Stimulated activated CD8-positive, alpha-beta memory T cell treated with anti-CD3 and anti-CD28 coated beads, Interleukin-7, amount 100 ng/mL, for 48 hours (primary cell): ENCODE data around the gene PTPRA.

Source experiments
- DNase-seq, 2 donors: peaks; one replicate each; pipeline ENCODE4 v3.0.0-alpha.2; 2020; ENCODE audit warnings: low read depth in 1 of 2; ENCODE audit errors: extremely low read depth in 1 of 2

Gene PTPRA

DNA sequence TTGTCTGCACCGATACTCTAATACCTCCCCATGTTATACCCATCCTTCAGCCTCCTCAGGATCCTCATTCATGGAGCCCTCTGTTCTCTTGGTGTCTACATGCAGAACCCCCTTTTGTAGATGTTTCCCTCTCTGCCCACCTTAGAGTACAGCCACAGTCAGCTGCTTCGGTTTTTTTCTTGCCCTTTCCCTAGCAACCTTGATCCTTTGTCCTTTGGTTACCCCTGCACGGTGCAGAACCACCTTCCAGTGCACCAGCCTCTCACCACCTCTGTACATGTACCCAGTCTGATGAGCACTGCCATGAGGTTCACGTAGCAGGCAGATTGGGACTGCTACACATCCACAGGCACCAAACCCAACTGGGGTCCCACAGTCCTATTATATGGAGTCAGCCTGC lies 25.5 kb upstream of the PTPRA start:
- DNase-seq: no peak

DNA sequence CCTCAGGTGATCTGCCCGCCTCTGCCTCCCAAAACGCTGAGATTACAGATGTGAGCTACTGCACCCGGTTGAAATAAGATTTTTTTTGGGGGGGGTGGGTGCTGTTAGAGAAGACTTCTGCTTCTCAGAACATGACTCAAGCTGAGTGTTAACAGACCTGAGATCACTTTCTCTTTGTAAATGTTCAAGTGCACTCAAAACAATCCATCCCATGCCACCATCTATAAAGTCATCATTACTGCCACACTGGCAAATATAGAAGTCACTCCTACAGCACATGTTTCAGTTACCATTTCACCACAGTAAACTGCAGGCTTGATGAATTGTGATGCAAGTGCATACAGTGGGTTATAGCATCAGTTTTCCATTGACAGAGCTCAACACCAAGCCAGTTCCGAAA lies 23.8 kb upstream of the PTPRA start:
- DNase-seq: no peak

DNA sequence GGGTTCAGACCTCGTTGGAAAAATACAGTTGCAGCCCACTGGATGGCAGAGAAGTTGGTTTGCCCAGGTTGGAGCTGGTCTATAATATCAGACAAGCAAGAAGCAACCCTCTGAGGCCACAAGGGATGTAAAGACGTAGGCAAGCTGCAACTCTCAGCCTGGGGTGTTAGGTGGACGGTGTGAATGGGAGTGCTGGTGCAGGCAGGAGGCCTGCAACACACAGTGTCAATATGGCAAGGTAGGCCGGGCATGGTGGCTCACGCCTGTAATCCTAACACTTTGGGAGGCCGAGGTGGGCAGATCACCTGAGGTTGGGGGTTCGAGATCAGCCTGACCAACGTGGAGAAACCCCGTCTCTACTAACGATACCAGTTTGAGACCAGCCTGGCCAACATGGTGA lies 22.2 kb upstream of the PTPRA start:
- DNase-seq: no peak

DNA sequence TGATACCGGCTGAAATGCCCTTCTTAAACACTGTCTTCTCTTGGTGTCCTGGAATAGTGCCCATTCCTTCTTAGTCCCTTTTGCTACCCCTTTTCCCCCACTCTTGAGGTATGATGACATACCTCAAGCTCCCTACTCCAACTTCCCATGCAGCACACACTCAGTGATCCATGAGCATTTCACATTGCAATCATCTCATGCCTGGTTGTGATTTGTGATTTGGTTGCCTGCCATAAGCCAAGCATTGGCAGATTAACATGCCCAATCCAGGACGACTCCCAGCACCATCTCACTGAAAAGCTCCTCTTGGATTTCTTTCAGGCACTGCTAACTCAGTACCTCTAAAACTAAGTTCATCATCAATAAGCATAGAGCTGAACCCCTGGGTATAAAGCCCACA lies 14.7 kb upstream of the PTPRA start:
- no peak for DNase-seq

DNA sequence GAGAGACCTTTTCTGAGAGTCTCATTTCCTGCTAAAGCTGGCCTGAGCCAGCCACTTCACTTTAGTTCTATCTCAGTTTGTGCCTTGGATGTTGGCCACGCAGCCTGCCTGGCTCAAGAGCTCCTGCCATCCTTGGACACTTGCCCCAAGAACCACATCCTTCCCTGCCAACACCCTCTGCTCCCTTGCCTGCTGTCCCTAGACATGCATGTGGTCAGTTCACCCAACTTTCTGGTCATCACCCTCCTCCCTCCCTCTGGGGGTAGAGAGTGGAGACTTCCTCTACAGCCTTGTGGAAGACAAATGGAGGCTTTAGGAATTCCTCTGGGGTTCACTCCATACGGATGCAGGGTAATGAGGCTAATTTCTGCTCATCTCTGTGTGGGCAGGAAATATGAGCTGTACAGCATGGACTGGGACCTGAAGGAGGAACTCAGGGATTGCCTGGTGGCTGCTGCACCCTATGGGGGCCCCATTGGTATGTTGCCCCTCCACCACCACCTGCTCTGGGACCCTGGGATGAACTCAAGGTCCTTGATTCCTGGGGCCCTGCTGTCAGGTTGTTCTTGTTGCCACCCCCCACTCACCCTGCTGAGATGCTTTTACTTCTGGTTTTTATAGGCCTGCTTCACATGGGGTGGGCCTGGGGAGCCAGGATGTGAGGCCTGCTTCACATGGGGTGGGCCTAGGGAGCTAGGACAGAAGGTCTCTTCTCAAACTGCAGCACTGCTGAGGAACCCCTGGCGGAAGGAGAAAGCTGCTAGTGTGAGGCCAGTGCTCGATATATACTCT lies 13.8 kb upstream of the PTPRA start:
- DNase-seq: no peak

DNA sequence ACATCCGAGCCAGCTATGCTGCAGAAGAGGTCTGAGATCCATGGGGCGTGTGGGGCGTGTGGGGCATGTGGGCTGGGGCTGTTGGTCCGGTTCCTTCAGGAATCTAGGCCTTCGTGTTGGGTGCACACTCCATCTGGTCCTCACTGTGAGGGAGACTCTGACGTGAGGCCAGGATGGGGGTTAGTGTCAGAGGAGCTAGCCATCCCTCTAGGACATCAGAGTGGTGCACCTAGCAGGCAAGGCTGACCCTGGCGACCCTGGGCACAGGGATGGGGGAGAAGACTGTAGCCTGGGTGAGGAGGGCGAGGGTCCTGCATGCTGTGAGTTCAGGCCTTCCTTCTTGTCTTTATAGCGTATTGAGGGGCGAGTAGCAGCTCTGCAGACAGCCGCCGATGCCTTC lies 8.7 kb upstream of the PTPRA start:
- DNase-seq: no peak

DNA sequence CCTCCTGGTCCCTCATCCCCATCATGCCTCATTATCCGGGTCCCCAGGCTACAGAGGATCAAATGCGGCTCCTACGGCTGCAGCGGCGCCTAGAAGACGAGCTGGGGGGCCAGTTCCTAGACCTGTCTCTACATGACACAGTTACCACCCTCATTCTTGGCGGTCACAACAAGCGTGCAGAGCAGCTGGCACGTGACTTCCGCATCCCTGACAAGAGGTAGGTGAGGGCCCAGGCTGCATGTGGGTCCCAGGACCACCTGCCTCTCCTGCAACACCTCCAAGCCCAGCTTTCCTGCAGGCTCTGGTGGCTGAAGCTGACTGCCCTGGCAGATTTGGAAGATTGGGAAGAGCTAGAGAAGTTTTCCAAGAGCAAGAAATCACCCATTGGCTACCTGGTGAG lies 8.2 kb upstream of the PTPRA start:
- no peak for DNase-seq

DNA sequence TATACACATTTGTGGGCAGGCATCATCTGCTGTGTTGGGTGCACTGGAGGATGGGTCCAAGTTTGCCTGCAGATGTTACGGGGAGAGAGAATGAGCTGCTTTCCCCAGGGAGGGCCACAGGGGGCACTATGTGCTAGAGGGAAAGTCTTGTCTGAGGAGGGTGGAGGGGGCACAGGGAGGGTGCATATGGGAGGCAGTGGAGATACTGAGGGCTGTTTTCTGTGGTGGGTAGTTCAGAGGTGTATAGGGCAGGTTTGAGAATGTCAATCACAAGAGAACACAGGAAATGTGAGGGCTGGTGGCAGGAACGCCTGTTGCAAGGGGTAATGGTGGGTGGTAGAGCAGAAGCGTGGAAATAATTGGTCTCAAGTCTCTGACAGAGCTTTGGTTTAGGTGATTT lies 7.7 kb upstream of the PTPRA start:
- peak in 1 of 2 donors; percentile 76 for DNase-seq

DNA sequence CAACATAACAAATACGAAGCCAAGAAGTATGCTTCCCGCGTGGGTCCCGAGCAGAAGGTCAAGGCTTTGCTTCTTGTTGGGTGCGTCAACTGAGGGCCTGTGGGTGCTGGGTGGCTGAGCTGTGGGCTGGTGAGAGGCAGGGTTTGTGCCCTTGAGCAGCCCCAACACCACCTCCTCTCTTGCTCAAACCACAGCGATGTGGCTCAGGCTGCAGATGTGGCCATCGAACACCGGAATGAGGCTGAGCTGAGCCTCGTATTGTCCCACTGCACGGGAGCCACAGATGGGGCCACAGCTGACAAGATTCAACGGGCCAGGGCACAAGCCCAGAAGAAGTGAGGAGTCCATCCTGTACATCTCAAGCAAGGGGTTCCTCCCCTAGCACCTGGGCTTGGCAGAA lies 7.0 kb upstream of the PTPRA start:
- no peak for DNase-seq

DNA sequence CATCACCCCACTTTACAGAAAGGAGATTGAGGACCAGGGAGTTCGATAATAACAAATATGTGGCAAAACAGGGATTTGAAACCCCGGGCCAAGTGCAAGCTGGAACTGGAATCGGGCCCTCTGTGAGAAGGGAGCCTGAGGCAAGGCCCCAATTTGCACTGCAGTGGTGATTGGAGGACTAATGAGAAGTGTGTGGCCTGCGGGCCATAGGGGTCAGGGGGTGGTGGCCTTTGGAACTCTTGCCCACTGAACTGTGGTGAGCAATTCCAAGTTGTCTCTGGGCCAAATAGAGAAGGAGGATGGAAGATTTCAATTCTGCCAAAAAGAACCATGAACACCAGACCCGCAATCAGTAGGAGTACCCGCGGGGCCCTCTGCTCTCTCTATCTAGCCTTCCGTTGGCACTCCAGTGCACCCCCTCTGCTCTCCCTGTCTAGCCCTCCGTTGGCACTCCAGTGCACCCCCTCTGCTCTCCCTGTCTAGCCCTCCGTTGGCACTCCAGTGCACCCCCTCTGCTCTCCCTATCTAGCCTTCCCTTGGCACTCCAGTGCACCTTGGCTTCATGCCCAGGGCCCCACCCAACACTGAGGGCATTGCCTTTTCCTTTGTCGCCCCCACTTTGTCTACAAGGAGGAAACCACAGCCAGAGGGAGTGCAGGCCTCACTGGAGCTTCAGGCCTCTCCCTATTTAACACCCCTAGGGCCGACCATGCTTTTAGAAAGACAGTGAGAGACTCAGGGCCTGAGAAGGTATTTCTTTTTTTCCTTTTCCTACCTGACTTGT lies 6.0 kb upstream of the PTPRA start:
- no peak for DNase-seq

DNA sequence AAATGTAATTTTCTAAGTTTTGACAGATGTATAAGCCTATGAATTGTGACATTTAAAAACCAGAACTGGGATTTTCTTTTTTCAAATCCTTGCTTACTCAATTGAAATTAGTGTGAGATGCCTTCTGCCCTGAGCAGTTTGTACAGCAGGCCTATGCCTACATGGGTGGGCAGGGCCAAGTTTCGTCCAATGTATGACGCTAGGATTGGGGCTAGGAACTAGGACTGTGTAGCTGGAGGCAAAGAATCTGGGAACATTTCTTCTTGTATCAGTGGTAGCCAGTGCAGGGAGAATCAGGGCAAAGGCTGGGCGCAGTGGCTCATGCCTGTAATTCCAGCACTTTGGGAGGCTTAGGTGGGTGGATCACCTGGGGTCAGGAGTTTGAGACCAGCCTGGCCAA lies 3.9 kb upstream of the PTPRA start:
- no peak for DNase-seq

DNA sequence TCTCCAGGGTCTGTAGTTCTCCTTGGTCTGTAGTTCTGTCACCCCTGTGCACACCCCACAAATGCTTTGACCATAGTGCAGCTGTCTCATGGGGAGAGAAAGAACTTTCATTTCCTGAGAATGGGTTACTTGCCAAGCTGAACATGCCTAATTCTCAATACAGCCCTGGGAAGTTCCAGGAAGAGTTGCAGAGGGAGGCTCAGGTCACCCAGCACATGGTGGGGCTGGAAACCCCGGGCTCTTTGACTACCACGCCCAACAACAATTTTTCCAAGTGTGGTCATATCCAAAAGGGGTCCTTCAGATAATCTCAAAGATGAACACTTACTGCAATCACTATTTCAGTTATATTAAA lies 2.2 kb upstream of the PTPRA start:
- no peak for DNase-seq

DNA sequence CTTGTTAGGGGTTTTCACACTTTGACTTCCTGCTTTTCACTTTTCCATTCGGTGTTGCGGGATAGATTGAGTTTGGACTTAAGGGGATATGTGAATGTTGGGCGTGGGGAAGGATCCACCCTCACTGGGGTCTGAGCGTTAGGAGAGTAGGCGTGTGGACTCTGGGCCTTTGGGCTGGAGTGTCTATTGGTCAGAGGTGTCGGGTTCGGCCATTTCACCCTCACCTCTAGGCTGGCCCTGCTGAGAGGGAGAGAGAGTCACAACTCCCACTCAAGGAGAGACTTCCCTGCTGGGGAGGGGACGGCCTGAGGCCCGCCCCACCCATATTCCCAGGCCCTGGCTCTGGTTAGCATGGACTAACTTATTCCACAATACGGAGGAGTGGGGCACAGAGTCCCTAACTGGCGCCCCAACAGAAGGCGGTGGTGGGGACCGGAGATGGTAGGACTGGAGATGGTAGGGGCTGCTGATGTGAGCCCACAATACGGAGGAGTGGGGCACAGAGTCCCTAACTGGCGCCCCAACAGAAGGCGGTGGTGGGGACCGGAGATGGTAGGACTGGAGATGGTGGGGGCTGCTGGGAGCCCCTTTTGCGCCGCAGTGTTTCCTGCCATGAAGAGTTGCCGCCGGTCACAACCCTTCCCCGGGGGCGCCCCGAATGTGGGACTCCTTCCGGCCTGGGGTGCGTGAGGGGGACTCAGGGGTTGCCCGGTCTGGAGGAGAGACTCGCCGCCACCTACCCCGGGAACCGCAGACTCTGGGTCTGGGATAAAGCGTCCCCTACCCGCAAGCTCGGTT lies 1.4 kb upstream of the PTPRA start:
- DNase-seq: peak; percentile 47 to 54

DNA sequence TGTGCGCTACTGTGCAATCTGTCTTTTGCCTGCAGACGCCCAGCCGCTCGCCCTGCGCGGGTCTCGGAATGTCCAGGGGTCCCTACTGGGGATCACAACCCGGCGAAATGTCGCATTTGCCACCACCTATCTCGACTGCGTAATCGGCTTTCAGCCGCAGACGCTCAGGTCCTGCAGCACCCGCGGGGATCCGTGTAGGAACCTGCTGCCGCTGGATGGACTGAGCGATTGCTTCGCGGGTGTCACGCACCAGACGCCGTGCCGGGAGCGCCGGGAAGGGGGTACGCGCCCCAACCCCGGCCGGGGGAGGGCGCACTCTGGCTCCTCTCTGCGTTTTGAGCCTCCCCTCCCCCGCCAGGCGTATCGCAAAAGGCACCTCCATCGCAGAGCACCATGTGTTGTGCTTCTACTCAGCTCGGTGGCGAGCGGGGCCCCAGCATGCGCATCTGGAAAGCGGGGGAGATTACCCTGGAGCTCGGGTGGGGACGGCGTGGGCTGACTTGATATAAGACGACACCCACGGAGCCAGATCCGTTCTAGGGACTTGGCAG lies 747 bp upstream of the PTPRA start:
- peak; percentile 59 to 71 for DNase-seq

DNA sequence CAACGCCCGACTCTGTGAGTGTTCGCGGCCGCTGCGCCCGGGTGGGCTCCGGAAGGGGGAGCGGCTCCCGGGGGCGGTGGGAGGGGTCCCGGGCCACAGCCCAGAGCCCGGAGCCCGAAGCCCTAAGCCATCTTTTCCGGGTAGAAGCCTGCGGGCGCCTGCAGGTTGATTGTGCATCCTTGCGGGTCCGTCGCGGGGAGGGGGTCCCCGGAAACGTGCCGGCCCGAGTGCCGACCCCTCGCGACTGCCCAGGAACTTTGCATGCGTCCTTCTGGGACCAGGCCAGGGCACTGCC lies 413 bp downstream of the PTPRA start:
- peak; percentile 41 to 60 for DNase-seq

DNA sequence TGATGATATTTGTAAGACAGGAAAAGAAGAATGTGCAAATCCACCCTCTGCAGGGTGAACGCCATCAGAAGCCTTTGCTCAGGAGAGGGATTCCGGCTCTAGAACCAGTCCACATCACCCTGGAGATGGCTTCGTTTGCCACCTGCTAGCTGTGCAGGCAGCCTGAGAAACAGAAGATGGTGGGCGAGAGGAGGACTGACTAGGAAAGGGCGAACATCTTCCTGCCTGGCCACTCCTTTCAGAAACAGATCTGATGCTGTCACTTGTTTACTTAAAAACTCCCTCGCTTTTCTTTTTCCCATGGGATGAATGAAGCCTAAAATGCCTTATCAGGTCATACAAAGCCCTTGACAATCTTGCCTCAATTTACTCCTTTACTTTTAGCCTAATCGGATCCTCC lies 1.2 kb downstream of the PTPRA start:
- DNase-seq: no peak

DNA sequence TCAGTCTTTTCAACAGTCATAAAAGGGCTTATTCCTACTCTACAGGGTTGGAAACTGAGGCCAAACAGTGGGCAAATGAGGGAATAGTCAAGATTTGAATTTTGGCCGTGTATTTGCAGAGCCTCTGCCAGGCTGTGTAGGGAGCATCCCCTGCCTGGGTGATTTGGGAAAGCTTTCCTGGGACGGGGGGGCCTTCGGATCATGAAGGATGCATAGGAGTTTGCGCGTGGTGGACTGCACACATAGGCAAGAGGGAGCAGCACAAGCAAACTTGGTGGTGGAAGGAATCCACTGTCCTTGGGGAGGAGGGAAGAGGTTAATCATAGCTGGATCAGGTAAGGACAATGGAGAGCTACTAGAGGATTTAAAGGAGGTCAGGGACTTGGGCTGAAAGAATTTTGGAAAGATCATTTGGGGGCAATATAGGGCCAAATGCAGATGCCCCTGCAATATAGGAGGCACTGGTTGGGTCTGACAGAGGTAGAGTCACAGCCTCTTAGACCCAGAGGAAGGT lies 2.5 kb downstream of the PTPRA start:
- DNase-seq: no peak

DNA sequence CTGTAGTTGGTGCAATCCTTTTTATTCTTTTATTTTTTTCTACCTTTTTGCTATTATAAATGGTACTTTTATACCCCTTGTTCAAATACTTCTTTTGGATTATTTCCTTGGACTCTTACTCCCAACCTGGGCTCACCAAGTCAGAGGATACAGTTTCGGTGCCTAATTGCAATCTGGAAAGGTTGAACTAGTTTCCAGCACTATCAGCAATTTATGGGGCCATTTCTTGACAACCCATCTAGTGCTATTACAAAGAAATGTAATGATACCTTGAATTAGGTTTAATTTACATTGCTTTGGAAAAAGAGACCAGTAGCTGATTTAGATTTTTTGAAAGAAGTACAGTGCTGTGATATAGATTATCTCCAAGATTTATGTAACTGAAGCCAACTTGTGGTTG lies 5.2 kb downstream of the PTPRA start:
- DNase-seq: no peak

DNA sequence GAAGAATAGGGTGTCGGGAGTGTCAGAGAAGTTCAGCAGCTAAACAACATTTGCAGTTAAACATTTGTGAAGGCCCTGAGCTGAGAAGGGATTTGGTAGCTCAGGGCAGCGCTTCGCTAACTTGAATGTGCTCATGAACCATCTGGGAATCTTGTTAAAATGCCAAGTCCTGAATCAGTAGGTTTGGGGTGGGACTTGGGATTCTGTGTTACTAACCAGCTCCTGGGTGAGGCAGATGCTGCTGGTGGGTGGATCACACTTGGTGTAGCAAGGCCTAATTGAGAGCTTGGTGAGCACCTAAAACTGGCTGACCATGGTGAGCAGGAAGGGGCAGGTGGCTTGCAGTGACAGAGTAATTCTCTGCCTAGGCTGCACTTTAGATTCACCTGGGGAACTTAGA lies 5.9 kb downstream of the PTPRA start:
- no peak for DNase-seq

DNA sequence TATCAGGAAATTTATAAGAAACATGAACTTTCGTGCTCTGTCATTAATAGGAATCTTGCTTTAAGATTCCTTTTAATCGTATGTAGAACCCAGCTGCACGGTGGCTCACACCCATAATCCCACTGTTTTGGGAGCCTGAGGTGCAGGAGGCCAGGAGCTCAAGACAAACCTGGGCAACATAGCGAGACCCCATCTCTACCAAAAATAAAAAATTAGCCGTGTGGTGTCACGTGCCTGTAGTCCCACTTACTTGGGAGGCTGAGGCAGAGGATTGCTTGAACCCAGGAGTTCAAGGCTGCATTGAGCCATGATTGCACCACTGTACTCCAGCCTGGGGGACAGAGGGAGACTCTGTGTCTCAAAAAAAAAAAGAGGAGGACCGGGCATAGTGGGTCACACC lies 7.4 kb downstream of the PTPRA start:
- DNase-seq: no peak
